Type B pancreatic cell (in vitro differentiated cells): ENCODE measurements around the gene TRIML2. TPM values are rescaled to one million over a fixed set of nuclear protein-coding genes. Genes with fewer than 3 reads are reported as not detected.

ENCODE experiments used
- DNase-seq: peaks from one replicate; pipeline ENCODE4 v3.0.0; 2021; ENCODE audit warnings: mixed read lengths; ENCODE audit not compliant: unreplicated experiment; ENCODE audit errors: extremely low spot score
- H3K27ac Mint-ChIP-seq: 2 replicates; pipeline ENCODE4 v1.8.0; 2021; ENCODE audit warnings: mild to moderate bottlenecking, mixed read lengths
- H3K27me3 Mint-ChIP-seq: 2 replicates; pipeline ENCODE4 v1.8.0; 2021; ENCODE audit warnings: mixed read lengths
- H3K36me3 Mint-ChIP-seq: 2 replicates; pipeline ENCODE4 v1.8.0; 2021; ENCODE audit warnings: mixed read lengths
- H3K4me1 Mint-ChIP-seq: one replicate; pipeline ENCODE4 v1.8.0; 2021; ENCODE audit warnings: mixed read lengths; ENCODE audit not compliant: unreplicated experiment
- H3K4me3 Mint-ChIP-seq: 2 replicates; pipeline ENCODE4 v1.8.0; 2021; ENCODE audit warnings: mild to moderate bottlenecking, mixed read lengths
- H3K9me3 Mint-ChIP-seq: 2 replicates; pipeline ENCODE4 v1.8.0; 2021; ENCODE audit warnings: mixed read lengths
- CTCF ChIP-seq: fragments of 200-600 bp; sonication (generic); conservative IDR thresholded peaks from 2 replicates; pipeline ENCODE4 v1.5.0; 2021; ENCODE audit warnings: antibody characterized with exemption, mild to moderate bottlenecking
- total RNA-seq: library from RNA; stranded (reverse); gene quantifications from 2 replicates; pipeline ENCODE4 v1.2.1, GENCODE V29; 2021; ENCODE audit warnings: low replicate concordance

TRIML2 gene
- total RNA-seq, 1 donor from 2014 or later = 0.24 TPM

GRCh38 chr4:188146618-188147017 is 37.2 kb upstream of the TRIML2 start:
- Mint-ChIP-seq H3K4me1 (no peaks in the 10 kb centered on the region), H3K27me3 (no peaks in the 10 kb centered on the region), H3K9me3 (peaks cover 7% of the 10 kb centered on the region), H3K27ac (peak overlapping the region; percentile 26), H3K36me3 (peaks cover 5% of the 10 kb centered on the region), H3K4me3 (no peak overlapping the region)
- no peak for TF ChIP-seq CTCF
- DNase-seq = no peak

DNA sequence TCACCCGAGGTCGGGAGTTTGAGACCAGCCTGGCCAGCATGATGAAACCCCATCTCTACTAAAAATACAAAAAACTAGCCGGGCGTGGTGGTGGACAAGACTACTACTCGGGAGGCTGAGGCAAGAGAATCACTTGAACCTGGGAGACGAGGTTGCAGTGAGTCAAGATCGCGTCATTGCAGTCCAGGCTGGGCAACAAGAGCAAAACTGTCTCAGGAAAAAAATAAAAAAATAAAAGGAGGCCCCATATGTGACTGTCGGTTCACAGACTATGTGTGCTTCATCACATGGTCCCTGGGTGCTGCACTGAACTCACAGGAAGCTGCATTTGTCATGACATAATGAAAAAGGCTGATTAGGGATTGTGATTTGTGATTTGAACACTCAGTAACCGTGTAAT is 36.2 kb upstream of the TRIML2 start:
- no peak for TF ChIP-seq CTCF
- H3K9me3 Mint-ChIP-seq = peaks cover 7% of the 10 kb centered on the region
- no peaks in the 10 kb centered on the region for H3K4me1 Mint-ChIP-seq
- peaks cover 5% of the 10 kb centered on the region for H3K36me3 Mint-ChIP-seq
- H3K4me3 Mint-ChIP-seq = no peak overlapping the region
- H3K27me3 Mint-ChIP-seq = no peaks in the 10 kb centered on the region
- DNase-seq = no peak
- H3K27ac Mint-ChIP-seq = no peak overlapping the region

DNA sequence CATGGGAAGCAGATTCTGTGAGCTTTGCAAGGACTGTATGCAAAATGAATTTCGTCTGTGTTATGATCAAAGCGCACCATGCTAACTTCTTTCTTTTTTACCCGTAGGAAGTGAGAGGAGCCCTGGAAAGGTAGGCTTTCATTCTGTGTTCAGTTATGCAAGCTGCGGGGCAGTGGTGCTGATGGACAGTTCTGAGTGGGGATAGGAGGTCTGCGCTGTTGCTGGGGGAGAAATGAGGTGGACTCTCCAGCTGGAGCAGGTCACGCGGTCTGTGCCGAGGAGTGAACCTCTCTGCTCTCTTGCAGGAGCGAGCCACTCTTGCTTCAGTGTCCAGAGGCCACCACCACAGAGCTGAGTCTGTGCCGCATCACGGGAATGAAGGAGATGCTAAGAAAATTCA is 34.3 kb upstream of the TRIML2 start:
- H3K4me1 Mint-ChIP-seq = no peaks in the 10 kb centered on the region
- H3K36me3 Mint-ChIP-seq = peaks cover 5% of the 10 kb centered on the region
- H3K27me3 Mint-ChIP-seq = no peaks in the 10 kb centered on the region
- peaks cover 7% of the 10 kb centered on the region for H3K9me3 Mint-ChIP-seq
- no peak for DNase-seq
- H3K4me3 Mint-ChIP-seq = peak overlapping the region; percentile 70
- TF ChIP-seq CTCF = no peak
- H3K27ac Mint-ChIP-seq = peak overlapping the region; percentile 67

DNA sequence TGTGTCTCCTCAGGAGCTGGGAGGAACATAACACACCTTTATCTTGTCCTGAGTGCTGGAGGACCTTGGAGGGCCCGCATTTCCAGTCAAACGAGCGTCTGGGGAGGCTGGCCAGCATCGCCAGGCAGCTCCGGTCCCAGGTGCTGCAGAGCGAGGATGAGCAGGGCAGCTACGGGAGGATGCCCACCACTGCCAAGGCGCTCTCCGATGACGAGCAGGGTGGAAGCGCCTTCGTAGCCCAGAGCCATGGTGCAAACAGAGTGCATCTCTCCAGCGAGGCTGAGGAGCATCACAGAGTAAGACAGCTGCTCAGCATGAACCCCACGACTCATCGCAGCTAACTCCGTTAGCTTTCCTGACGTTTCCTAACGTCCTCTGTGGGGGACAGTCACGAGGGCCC is 30.3 kb upstream of the TRIML2 start:
- no peaks in the 10 kb centered on the region for H3K9me3 Mint-ChIP-seq
- H3K4me3 Mint-ChIP-seq = no peak overlapping the region
- H3K27me3 Mint-ChIP-seq = no peaks in the 10 kb centered on the region
- H3K27ac Mint-ChIP-seq = no peak overlapping the region
- TF ChIP-seq CTCF = no peak
- H3K36me3 Mint-ChIP-seq = no peaks in the 10 kb centered on the region
- DNase-seq = no peak
- H3K4me1 Mint-ChIP-seq = no peaks in the 10 kb centered on the region

- Mint-ChIP-seq H3K27ac (no peak within 1 kb of the TSS), H3K27me3 (no peaks in the 10 kb centered on the region), H3K36me3 (no peaks in the 10 kb centered on the region), H3K4me1 (no peaks in the 10 kb centered on the region), H3K4me3 (no peak within 1 kb of the TSS), H3K9me3 (no peaks in the 10 kb centered on the region)
- no peak for TF ChIP-seq CTCF
- no peak for DNase-seq
Observed at GRCh38 chr4:188139141-188139540, 29.7 kb upstream of the TRIML2 start, which contains the start of gene TRIML1. TRIML1 (plus strand) TSS chr4:188139441; CDS start chr4:188139559, 118 bp downstream.

GRCh38 chr4:188138227-188138626 is 28.8 kb upstream of the TRIML2 start:
- TF ChIP-seq CTCF = no peak
- H3K36me3 Mint-ChIP-seq = no peaks in the 10 kb centered on the region
- no peak overlapping the region for H3K4me3 Mint-ChIP-seq
- H3K27me3 Mint-ChIP-seq = no peaks in the 10 kb centered on the region
- no peak for DNase-seq
- H3K9me3 Mint-ChIP-seq = no peaks in the 10 kb centered on the region
- H3K4me1 Mint-ChIP-seq = no peaks in the 10 kb centered on the region
- H3K27ac Mint-ChIP-seq = no peak overlapping the region
